ENCODE data around the gene NELFB. TPM values are rescaled to one million over a fixed set of nuclear protein-coding genes. Genes with fewer than 3 reads are reported as not detected.

Gene NELFB
- total and polyA plus RNA-seq, 9 of the 15 experiments (the other 6 are each of a cell fraction or from before 2014, with no cell fraction given): 0.24 to 84.0 (median 29.7) TPM

DNA sequence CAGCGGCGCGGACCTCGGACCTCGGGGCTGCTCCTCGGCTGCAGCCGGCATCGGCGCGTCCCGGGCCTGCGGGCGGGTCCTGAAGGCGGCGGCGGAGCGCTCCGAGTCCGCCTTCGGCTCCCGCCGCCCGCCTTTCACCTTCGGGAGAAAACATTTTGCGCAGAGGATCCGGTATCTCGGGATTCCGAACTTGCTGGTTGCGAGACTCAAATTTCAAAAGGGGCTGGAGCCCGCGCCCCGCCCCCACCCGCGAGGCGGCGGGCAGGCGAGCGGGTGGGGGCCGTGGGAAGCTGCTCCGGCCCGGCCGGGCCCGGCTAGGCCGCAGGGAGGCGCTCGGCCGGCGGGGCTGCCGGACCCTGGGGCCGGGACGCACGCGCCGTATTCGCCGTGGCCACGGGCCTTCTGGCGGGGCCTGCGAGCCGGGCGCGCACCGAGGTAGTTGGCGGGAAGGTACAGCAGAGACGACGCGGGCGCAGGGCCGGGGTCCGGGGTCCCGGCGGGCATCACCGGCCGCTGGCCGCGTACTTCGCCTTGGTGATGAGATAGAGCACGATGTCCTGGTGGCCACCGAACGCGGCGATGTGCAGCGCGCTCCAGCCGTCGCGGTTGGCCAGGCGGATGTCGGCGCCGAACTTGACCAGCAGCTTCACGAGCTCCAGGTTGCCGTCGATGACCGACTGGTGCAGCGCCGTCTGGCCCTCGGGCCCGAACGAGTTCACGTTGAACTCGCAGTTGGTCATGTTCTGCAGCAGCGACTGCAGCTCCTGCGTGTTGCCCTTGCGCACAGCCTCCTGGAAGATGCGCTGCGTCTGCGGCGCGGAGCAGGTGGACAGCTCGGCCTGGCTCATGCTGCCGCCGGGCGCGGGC is 46.2 kb downstream of the NELFB start (continued):
- TF ChIP-seq BRCA1 (IDR thresholded peaks at IDR 0.05) (no peak), BRCA1 (CRISPR knock-in tag; IDR thresholded peaks at IDR 0.05) (0 out of 2 replicates have a peak, but pooled peaks have one; percentile 78), SOX6 (IDR thresholded peaks at IDR 0.05) (peak; percentile 68; the same call in 1 of the 2 replicates), SP1 (CRISPR knock-in tag; IDR thresholded peaks at IDR 0.05) (peak; percentile 45; the same call in 1 of the 2 replicates), ZNF3 (CRISPR knock-in tag; IDR thresholded peaks at IDR 0.05) (no peak), TFAM (CRISPR knock-in tag; conservative IDR thresholded peaks at IDR 0.05) (no peak), BDP1 (IDR thresholded peaks at IDR 0.05; ENCODE audit: insufficient read depth, insufficient read length) (no peak), ZNF224 (CRISPR knock-in tag; IDR thresholded peaks at IDR 0.05) (no peak), ZC3H4 (CRISPR knock-in tag; IDR thresholded peaks at IDR 0.05; ENCODE audit: borderline replicate concordance) (0 out of 2 replicates have a peak, but pooled peaks have one; percentile 68), ZNF561 (CRISPR knock-in tag; conservative IDR thresholded peaks at IDR 0.05) (no peak), DMBX1 (CRISPR knock-in tag; IDR thresholded peaks at IDR 0.05; ENCODE audit: borderline replicate concordance) (0 out of 2 replicates have a peak, but pooled peaks have one; percentile 45), RHOXF2B (CRISPR knock-in tag; conservative IDR thresholded peaks at IDR 0.05) (no peak), ZNF76 (CRISPR knock-in tag; IDR thresholded peaks at IDR 0.05; ENCODE audit: borderline replicate concordance) (no peak), MXD1 (CRISPR knock-in tag; IDR thresholded peaks at IDR 0.05; ENCODE audit: borderline replicate concordance, poor library complexity, severe bottlenecking) (no peak)
- TF ChIP-seq, protein P1, sequence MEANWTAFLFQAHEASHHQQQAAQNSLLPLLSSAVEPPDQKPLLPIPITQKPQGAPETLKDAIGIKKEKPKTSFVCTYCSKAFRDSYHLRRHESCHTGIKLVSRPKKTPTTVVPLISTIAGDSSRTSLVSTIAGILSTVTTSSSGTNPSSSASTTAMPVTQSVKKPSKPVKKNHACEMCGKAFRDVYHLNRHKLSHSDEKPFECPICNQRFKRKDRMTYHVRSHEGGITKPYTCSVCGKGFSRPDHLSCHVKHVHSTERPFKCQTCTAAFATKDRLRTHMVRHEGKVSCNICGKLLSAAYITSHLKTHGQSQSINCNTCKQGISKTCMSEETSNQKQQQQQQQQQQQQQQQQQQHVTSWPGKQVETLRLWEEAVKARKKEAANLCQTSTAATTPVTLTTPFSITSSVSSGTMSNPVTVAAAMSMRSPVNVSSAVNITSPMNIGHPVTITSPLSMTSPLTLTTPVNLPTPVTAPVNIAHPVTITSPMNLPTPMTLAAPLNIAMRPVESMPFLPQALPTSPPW (CRISPR knock-in tag; IDR thresholded peaks at IDR 0.05): peak; percentile 93
- TF ChIP-seq, protein P2, sequence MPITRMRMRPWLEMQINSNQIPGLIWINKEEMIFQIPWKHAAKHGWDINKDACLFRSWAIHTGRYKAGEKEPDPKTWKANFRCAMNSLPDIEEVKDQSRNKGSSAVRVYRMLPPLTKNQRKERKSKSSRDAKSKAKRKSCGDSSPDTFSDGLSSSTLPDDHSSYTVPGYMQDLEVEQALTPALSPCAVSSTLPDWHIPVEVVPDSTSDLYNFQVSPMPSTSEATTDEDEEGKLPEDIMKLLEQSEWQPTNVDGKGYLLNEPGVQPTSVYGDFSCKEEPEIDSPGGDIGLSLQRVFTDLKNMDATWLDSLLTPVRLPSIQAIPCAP (CRISPR knock-in tag; IDR thresholded peaks at IDR 0.05; ENCODE audit: borderline replicate concordance): 0 out of 2 replicates have a peak, but pooled peaks have one; percentile 52
- TF ChIP-seq, protein P3, sequence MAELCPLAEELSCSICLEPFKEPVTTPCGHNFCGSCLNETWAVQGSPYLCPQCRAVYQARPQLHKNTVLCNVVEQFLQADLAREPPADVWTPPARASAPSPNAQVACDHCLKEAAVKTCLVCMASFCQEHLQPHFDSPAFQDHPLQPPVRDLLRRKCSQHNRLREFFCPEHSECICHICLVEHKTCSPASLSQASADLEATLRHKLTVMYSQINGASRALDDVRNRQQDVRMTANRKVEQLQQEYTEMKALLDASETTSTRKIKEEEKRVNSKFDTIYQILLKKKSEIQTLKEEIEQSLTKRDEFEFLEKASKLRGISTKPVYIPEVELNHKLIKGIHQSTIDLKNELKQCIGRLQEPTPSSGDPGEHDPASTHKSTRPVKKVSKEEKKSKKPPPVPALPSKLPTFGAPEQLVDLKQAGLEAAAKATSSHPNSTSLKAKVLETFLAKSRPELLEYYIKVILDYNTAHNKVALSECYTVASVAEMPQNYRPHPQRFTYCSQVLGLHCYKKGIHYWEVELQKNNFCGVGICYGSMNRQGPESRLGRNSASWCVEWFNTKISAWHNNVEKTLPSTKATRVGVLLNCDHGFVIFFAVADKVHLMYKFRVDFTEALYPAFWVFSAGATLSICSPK (IDR thresholded peaks at IDR 0.05; ENCODE audit: borderline replicate concordance): no peak
- TF ChIP-seq, protein P4, sequence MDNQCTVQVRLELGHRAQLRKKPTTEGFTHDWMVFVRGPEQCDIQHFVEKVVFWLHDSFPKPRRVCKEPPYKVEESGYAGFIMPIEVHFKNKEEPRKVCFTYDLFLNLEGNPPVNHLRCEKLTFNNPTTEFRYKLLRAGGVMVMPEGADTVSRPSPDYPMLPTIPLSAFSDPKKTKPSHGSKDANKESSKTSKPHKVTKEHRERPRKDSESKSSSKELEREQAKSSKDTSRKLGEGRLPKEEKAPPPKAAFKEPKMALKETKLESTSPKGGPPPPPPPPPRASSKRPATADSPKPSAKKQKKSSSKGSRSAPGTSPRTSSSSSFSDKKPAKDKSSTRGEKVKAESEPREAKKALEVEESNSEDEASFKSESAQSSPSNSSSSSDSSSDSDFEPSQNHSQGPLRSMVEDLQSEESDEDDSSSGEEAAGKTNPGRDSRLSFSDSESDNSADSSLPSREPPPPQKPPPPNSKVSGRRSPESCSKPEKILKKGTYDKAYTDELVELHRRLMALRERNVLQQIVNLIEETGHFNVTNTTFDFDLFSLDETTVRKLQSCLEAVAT (IDR thresholded peaks at IDR 0.05): 0 out of 4 replicates have a peak, but pooled peaks of 1 of the 2 experiments have one; percentile 49
